ENCODE measurements around the gene TSHZ2.
"Not testable (repeated sequence)": the region's sequence is repeated elsewhere in the genome, so short reads cannot be mapped to it uniquely, and the experiment has no call there.

Gene TSHZ2

DNA sequence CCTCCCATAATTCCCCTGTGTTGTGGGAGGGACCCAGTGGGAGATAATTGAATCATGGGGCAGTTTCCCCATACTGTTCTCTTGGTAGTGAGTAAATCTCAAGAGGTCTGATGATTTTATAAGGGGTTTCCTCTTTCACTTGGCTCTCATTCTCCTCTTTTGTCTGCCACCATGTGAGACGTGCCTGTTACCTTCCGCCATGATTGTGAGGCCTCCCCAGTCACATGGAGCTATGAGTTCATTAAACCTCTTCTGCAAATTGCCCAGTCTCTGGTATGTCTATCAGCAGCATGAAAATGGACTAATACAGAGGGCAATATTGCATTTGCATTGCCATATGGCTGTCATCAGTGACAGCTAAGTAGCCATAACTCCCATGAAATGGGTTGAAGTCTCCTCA, 558.3 kb downstream of the TSHZ2 start:
- DNase-seq: no peak

DNA sequence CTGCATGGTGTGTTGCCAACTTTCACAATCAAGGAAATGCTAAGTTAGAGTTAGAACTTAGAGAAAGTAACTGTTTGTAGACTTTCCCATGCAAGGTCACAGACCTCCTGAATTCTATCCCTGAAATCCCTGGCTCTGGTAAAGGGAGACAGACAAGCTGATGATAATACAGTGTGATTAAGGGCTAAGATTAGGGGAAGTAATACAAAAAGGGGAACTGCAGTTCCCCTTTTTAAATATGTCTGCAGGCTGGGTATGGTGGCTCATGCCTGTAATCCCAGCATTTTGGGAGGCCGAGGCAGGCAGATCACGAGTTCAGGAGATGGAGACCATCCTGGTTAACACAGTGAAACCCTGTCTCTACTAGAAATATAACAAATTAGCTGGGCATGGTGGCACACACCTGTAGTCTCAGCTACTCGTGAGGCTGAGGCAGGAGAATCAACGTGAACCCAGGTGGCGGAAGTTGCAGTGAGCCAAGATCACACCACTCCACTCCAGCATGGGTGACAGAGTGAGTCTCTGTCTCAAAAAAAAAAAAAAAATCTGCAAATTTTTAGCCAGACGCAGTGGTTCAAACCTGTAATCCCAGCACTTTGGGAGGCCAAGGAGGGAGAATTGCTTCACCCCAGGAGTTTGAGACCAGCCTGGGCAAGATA, 560.6 kb downstream of the TSHZ2 start:
- DNase-seq: not testable (repeated sequence)

DNA sequence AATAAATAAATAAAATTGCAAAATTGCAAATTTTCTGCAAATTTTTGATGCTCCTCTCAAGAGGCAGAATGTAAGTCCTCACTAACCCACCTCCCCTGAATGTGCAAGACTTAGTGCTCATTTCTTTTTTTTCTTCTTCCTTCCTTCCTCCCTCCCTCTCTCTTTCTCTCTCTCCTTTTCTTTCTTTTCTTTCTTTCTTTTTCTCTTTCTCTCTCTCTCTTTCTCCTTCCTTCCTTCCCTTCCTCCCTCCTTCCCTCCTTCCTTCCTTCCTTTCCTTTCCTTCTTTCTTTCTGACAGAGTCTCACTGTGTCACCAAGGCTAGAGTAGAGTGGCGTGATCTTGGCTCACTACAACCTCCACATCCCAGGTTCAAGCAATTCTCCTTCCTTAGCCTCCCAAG, 561.3 kb downstream of the TSHZ2 start:
- no peak for DNase-seq

DNA sequence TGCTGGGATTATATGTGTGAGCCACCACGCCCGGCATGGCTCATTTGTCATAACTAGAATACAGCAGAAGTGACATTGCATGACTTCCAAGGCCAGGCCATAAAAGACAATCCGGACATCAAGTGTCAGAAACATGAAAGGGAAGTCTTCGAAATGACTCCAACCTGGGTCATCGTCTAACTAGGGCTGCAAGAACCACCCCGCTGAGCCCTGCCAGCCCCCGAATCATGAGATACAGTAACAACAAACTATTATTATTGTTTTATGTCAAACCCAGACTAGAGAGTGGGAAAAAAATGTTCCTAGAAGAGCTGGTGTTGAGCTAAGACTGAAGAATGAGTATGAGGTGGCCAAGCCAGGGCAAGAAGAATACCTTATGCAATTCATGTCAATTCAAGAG, 561.9 kb downstream of the TSHZ2 start:
- no peak for DNase-seq

DNA sequence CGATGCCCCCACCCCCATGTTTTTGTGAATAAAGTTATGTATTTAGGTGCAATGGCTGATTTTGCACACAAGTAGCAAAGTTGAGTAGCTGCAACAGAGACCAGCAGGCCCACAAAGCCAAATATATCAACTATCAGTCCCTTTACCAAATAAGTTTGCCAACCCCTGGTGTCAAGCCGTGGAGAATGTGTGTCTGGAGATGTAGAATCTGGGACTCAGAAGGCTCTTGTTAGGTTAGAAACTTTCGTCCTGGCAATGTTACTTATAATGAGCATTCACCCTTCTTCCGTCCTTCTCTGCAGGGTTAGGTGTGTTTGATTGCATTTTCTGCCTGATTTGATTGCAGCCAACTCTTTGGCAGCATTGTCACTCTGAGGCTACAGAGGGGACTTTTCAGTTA, 563.7 kb downstream of the TSHZ2 start:
- DNase-seq: no peak

DNA sequence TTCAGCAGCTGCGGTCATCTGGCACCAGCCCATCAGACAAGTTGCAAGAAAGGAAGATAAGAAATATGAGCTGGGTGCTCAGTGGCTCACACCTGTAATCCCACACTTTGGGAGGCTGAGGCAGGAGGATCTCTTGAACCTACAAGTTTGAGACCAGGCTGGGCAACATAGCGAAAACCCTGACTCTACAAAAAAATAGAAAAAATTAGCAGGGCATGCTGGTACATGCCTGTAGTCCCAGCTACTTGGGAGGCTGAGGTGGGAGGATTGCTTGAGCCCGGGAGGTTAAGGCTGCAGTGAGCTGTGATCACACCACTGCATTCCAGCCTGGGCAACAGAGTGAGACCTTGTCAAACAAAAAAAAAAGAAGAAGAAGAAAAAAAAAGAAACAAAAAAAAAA, 564.2 kb downstream of the TSHZ2 start:
- not testable (repeated sequence) for DNase-seq

DNA sequence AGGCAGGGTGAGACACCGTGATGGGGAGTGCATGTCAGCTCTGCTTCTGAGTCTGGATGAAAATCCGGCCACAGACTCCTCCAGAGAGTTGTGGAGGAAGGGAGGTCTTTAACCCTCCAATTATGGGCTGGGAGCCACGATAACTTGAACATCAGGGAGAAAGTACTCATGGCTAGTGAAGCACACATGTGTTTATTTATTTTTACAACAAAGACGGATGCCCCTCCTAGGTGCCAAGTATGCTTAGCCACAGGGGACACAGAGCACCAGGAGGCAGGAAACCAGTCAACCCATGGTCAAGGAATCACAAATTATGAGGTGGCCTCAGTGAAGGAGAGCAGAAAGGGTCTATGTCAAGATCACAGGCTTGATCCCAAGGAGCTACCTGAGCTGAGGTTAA, 567.4 kb downstream of the TSHZ2 start:
- no peak for DNase-seq

Data from SW 1271 (cell line).